HG03139 (cell line): ENCODE measurements around the gene MAGI1.

Experiments used
- ATAC-seq: cut with Tn5 transposase; IDR thresholded peaks from one replicate; pipeline ENCODE4 v1.9.1; 2021; ENCODE audit not compliant: unreplicated experiment

Gene MAGI1

GRCh38 chr3:65401359-65402305, 637.1 kb downstream of the MAGI1 start:
- ATAC-seq = no peak

- no peak for ATAC-seq
Measured at GRCh38 chr3:65400899-65401298, 637.8 kb downstream of the MAGI1 start.

- no peak for ATAC-seq
Measured at GRCh38 chr3:65398953-65399352, 639.8 kb downstream of the MAGI1 start.

GRCh38 chr3:65396078-65396477, 642.6 kb downstream of the MAGI1 start:
- ATAC-seq = no peak

- no peak for ATAC-seq
Measured at GRCh38 chr3:65391068-65391467, 647.6 kb downstream of the MAGI1 start.

- no peak for ATAC-seq
Measured at GRCh38 chr3:65385805-65386204, 652.9 kb downstream of the MAGI1 start.

- no peak for ATAC-seq
Measured at GRCh38 chr3:65381496-65382010, 657.2 kb downstream of the MAGI1 start.

- no peak for ATAC-seq
Measured at GRCh38 chr3:65379223-65379622, 659.5 kb downstream of the MAGI1 start.

GRCh38 chr3:65377637-65378036, 661.1 kb downstream of the MAGI1 start:
- no peak for ATAC-seq

- no peak for ATAC-seq
Measured at GRCh38 chr3:65376426-65376825, 662.3 kb downstream of the MAGI1 start.

GRCh38 chr3:65371053-65371452, 667.7 kb downstream of the MAGI1 start:
- no peak for ATAC-seq

GRCh38 chr3:65368866-65369265, 669.9 kb downstream of the MAGI1 start:
- ATAC-seq = no peak

- no peak for ATAC-seq
Measured at GRCh38 chr3:65362688-65363087, 676.0 kb downstream of the MAGI1 start.

GRCh38 chr3:65361448-65361847, 677.3 kb downstream of the MAGI1 start:
- ATAC-seq = no peak

GRCh38 chr3:65356331-65357248, 682.1 kb downstream of the MAGI1 start:
- ATAC-seq = no peak

GRCh38 chr3:65354880-65355279, 683.8 kb downstream of the MAGI1 start:
- no peak for ATAC-seq

GRCh38 chr3:65352951-65353350, 685.8 kb downstream of the MAGI1 start:
- ATAC-seq = no peak

GRCh38 chr3:65351753-65352152, 687.0 kb downstream of the MAGI1 start:
- ATAC-seq = no peak

GRCh38 chr3:65350801-65351476, 687.8 kb downstream of the MAGI1 start:
- ATAC-seq = no peak

- ATAC-seq = no peak
Measured at GRCh38 chr3:65348398-65348995, 690.2 kb downstream of the MAGI1 start.

GRCh38 chr3:65347166-65347565, 691.6 kb downstream of the MAGI1 start:
- ATAC-seq = no peak
